ENCODE data around the gene PRKD2.

The PRKD2 gene

GRCh38 chr19:46737298-46737654 lies 20.4 kb upstream of the PRKD2 start:
- peaks cover 50% of the 10 kb centered on the region for H3K36me3 ChIP-seq (ENCODE audit: insufficient read depth, low read length)
- no peak overlapping the region for H3K27ac ChIP-seq (ENCODE audit: low read depth, low read length)

GRCh38 chr19:46736531-46737297 lies 19.8 kb upstream of the PRKD2 start:
- no peaks in the 10 kb centered on the region for H3K9me3 ChIP-seq (ENCODE audit: low read length)
- H3K4me3 ChIP-seq (ENCODE audit: low read depth in 1 of 2, low read length in 2 of 2): no peak overlapping the region
- H3K27ac ChIP-seq (ENCODE audit: low read depth, low read length): no peak overlapping the region
- peaks cover 50% of the 10 kb centered on the region for H3K36me3 ChIP-seq (ENCODE audit: insufficient read depth, low read length)
- H3K27me3 ChIP-seq (ENCODE audit: control insufficient read depth in 1 of 2, insufficient read depth in 2 of 2, low read length in 2 of 2): no peaks in the 10 kb centered on the region
- H3K9ac ChIP-seq (ENCODE audit: low read length): no peak overlapping the region
- peaks cover 27% of the 10 kb centered on the region for H3K4me1 ChIP-seq (ENCODE audit: insufficient read depth, low read length)

More at GRCh38 chr19:46737298-46737654, 20.4 kb upstream of the PRKD2 start:
- no peak overlapping the region for H3K4me3 ChIP-seq (ENCODE audit: low read depth in 1 of 2, low read length in 2 of 2)
- H3K9me3 ChIP-seq (ENCODE audit: low read length): no peaks in the 10 kb centered on the region
- no peaks in the 10 kb centered on the region for H3K27me3 ChIP-seq (ENCODE audit: control insufficient read depth in 1 of 2, insufficient read depth in 2 of 2, low read length in 2 of 2)
- H3K4me1 ChIP-seq (ENCODE audit: insufficient read depth, low read length): peaks cover 33% of the 10 kb centered on the region
- no peak overlapping the region for H3K9ac ChIP-seq (ENCODE audit: low read length)

GRCh38 chr19:46733690-46734292 lies 16.9 kb upstream of the PRKD2 start:
- H3K9me3 ChIP-seq (ENCODE audit: low read length): no peaks in the 10 kb centered on the region
- no peak overlapping the region for H3K4me3 ChIP-seq (ENCODE audit: low read depth in 1 of 2, low read length in 2 of 2)
- H3K27me3 ChIP-seq (ENCODE audit: control insufficient read depth in 1 of 2, insufficient read depth in 2 of 2, low read length in 2 of 2): no peaks in the 10 kb centered on the region
- peaks cover 8% of the 10 kb centered on the region for H3K4me1 ChIP-seq (ENCODE audit: insufficient read depth, low read length)
- H3K36me3 ChIP-seq (ENCODE audit: insufficient read depth, low read length): peaks cover 74% of the 10 kb centered on the region
- no peak overlapping the region for H3K9ac ChIP-seq (ENCODE audit: low read length)
- no peak overlapping the region for H3K27ac ChIP-seq (ENCODE audit: low read depth, low read length)

DNA sequence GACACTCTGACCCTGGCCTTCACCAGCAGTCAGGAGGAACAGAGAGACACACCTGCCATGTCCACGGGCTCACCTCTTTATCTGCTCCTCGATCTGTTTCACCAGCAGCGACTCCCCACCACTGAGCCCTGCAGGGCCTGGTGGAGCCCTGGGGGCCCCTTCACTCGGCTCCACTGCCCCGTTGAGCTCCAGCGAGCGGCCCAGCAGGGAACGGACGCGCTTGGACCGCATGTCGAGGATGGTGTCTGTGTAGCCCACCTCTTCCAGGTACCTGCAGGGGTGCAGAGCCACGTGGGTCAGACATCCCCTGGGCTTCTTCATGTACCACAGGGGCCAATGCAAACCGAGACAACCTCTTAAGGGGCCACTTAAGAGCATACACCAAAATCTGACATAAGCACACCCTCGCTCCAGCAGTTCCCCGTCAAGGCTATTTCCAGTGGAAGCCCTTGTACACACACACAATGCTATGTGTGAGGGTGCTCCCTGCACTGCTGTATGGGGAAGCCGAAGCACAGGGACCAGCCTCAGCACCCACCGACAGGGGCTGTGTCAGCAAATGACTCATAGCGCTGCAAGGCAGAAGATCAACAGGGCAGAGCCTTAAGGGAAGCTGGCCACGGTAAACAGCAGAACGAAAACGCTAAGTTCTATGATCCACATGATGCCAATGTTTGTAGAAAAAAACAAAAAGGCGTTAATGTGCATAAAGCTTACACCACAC lies 16.2 kb upstream of the PRKD2 start:
- no peak overlapping the region for H3K27ac ChIP-seq (ENCODE audit: low read depth, low read length)
- peaks cover 72% of the 10 kb centered on the region for H3K36me3 ChIP-seq (ENCODE audit: insufficient read depth, low read length)
- no peak overlapping the region for H3K4me3 ChIP-seq (ENCODE audit: low read depth in 1 of 2, low read length in 2 of 2)
- no peak overlapping the region for H3K9ac ChIP-seq (ENCODE audit: low read length)
- no peaks in the 10 kb centered on the region for H3K27me3 ChIP-seq (ENCODE audit: control insufficient read depth in 1 of 2, insufficient read depth in 2 of 2, low read length in 2 of 2)
- peaks cover 12% of the 10 kb centered on the region for H3K4me1 ChIP-seq (ENCODE audit: insufficient read depth, low read length)
- no peaks in the 10 kb centered on the region for H3K9me3 ChIP-seq (ENCODE audit: low read length)

DNA sequence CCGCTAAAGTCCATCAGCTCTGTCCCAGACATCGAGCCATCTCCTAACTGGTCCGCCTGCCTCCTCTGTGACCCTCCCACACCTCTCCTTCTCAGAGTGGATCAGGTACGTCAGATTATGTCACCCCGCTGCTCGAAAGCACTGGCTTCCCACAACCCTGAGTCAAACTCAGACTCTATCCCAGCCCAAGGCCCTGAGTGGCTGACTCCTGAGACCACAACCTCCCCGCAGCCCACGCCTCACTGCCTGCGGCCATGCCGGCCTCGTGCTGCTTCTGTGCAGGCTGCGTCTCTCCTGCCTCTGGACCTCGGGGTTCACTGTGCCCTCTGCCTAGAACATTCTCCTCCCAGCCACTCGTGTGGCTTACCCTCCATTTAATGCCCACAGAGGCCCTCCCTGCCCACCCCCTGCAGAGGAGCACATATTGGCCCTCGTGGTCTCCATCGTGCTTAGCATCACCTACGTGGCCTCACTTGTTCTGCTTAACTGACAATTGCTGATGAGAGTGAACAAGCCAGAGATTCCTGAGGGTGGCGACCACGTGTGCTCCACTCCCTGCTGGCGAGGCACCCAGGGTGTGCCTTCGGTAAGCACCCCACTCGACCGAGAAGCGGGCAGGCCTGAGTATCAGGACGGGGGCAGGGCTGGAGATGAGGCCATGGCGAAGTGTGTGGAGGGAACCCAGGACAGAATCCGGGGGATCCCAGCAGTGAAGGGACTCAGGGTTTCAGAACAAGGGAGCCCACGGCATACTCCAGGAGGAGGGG lies 15.4 kb upstream of the PRKD2 start:
- Histone ChIP-seq H3K27ac (ENCODE audit: low read depth, low read length) (no peak overlapping the region), H3K9me3 (ENCODE audit: low read length) (no peaks in the 10 kb centered on the region), H3K9ac (ENCODE audit: low read length) (no peak overlapping the region), H3K36me3 (ENCODE audit: insufficient read depth, low read length) (peaks cover 70% of the 10 kb centered on the region), H3K4me3 (ENCODE audit: low read depth in 1 of 2, low read length in 2 of 2) (no peak overlapping the region), H3K4me1 (ENCODE audit: insufficient read depth, low read length) (peaks cover 12% of the 10 kb centered on the region), H3K27me3 (ENCODE audit: control insufficient read depth in 1 of 2, insufficient read depth in 2 of 2, low read length in 2 of 2) (no peaks in the 10 kb centered on the region)

DNA sequence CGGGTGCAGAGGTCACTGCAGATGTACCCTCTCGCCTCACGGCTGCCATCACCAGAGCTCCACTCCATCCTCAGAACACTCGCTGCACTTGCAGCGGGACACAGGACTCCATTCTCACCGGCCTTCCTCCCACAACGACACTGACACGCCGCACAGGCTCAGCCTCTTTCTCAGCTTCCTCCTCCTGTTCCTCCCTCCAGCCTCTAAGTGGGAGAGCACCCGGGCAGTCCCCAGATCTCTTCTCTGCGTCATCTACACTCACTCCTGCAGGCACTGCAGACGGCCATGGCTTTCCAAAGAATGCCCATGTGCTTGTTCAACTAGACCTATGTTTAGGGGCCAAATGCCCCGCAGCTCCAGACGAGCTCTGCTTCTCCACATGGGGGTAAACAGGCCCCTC lies 14.7 kb upstream of the PRKD2 start:
- H3K27ac ChIP-seq (ENCODE audit: low read depth, low read length): no peak overlapping the region
- peaks cover 69% of the 10 kb centered on the region for H3K36me3 ChIP-seq (ENCODE audit: insufficient read depth, low read length)
- H3K27me3 ChIP-seq (ENCODE audit: control insufficient read depth in 1 of 2, insufficient read depth in 2 of 2, low read length in 2 of 2): no peaks in the 10 kb centered on the region
- H3K4me3 ChIP-seq (ENCODE audit: low read depth in 1 of 2, low read length in 2 of 2): no peak overlapping the region
- no peak overlapping the region for H3K9ac ChIP-seq (ENCODE audit: low read length)
- no peaks in the 10 kb centered on the region for H3K9me3 ChIP-seq (ENCODE audit: low read length)
- peaks cover 12% of the 10 kb centered on the region for H3K4me1 ChIP-seq (ENCODE audit: insufficient read depth, low read length)

DNA sequence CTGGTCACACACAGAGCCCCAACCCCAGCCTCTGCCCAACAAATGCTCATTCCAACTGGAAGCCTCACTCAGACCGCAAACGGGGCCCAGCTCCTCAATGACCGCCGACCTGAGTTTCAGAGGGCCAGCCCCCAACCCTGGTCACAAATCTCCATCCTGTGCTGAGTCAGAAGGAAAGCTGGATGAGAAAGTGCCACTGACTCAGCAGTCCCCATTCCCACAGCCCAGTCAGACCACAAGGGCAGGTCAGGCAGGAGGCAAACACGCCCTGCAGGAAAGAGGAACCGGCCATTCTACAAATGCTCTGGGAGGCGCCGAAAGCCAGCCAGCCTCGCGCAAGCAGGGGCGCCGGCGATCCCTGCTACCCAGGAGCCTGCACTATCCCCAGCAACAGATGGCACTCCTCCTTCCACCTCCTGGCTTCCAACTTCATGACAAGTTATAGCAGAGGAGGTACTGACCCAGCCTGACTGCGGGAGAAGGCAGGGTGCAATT lies 14.1 kb upstream of the PRKD2 start:
- no peak overlapping the region for H3K9ac ChIP-seq (ENCODE audit: low read length)
- no peak overlapping the region for H3K27ac ChIP-seq (ENCODE audit: low read depth, low read length)
- no peaks in the 10 kb centered on the region for H3K27me3 ChIP-seq (ENCODE audit: control insufficient read depth in 1 of 2, insufficient read depth in 2 of 2, low read length in 2 of 2)
- peaks cover 68% of the 10 kb centered on the region for H3K36me3 ChIP-seq (ENCODE audit: insufficient read depth, low read length)
- no peak overlapping the region for H3K4me3 ChIP-seq (ENCODE audit: low read depth in 1 of 2, low read length in 2 of 2)
- no peaks in the 10 kb centered on the region for H3K9me3 ChIP-seq (ENCODE audit: low read length)
- peaks cover 12% of the 10 kb centered on the region for H3K4me1 ChIP-seq (ENCODE audit: insufficient read depth, low read length)

DNA sequence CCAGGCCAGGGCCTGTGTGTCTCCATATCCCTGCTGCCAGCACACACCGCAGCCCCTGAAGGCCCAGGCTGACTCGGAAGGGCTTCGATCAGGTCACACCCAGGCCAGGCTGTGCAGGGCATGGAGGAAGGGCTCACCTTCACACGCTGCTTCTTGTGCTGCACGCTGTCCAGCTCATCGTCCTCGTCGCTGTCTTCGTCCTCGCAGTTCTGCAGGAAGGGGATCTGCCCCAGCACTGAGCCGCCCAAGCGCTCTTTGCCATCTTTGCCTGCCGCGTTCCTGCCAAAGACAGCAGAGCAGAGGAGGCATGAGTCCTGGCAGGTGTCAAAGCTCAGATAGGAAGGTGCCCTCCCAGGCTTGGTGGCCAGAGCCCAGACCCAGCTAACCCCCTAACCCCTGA lies 13.7 kb upstream of the PRKD2 start:
- Histone ChIP-seq H3K4me3 (ENCODE audit: low read depth in 1 of 2, low read length in 2 of 2) (no peak overlapping the region), H3K36me3 (ENCODE audit: insufficient read depth, low read length) (peaks cover 72% of the 10 kb centered on the region), H3K9me3 (ENCODE audit: low read length) (no peaks in the 10 kb centered on the region), H3K27ac (ENCODE audit: low read depth, low read length) (no peak overlapping the region), H3K27me3 (ENCODE audit: control insufficient read depth in 1 of 2, insufficient read depth in 2 of 2, low read length in 2 of 2) (no peaks in the 10 kb centered on the region), H3K4me1 (ENCODE audit: insufficient read depth, low read length) (peaks cover 12% of the 10 kb centered on the region), H3K9ac (ENCODE audit: low read length) (no peak overlapping the region)

DNA sequence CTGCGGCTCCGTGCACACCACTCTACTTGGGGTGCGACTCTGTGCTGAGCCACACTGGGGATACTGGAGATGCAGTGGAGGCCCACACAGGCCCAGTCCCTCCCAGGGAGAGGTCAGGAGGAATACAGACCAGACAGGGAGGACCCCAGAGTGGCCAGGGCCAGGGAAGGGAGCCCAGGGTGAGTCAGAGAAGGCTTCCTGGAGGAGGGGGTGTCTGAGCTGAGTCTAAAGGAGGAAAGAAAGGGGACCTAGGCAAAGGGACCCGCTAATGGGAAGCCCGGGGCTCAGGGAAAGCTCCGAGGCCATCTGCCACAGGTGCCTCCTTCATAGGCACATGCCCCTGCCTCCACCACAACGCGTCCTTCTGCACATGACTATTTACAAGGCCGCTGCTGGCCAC lies 13.3 kb upstream of the PRKD2 start:
- Histone ChIP-seq H3K4me1 (ENCODE audit: insufficient read depth, low read length) (peaks cover 12% of the 10 kb centered on the region), H3K4me3 (ENCODE audit: low read depth in 1 of 2, low read length in 2 of 2) (no peak overlapping the region), H3K36me3 (ENCODE audit: insufficient read depth, low read length) (peaks cover 75% of the 10 kb centered on the region)

GRCh38 chr19:46729696-46730095 lies 12.8 kb upstream of the PRKD2 start:
- Histone ChIP-seq H3K9me3 (ENCODE audit: low read length) (no peaks in the 10 kb centered on the region), H3K4me3 (ENCODE audit: low read depth in 1 of 2, low read length in 2 of 2) (no peak overlapping the region), H3K4me1 (ENCODE audit: insufficient read depth, low read length) (peaks cover 12% of the 10 kb centered on the region), H3K27ac (ENCODE audit: low read depth, low read length) (no peak overlapping the region), H3K36me3 (ENCODE audit: insufficient read depth, low read length) (peaks cover 77% of the 10 kb centered on the region), H3K9ac (ENCODE audit: low read length) (no peak overlapping the region), H3K27me3 (ENCODE audit: control insufficient read depth in 1 of 2, insufficient read depth in 2 of 2, low read length in 2 of 2) (no peaks in the 10 kb centered on the region)

More for the DNA sequence above, 13.3 kb upstream of the PRKD2 start:
- Histone ChIP-seq H3K9me3 (ENCODE audit: low read length) (no peaks in the 10 kb centered on the region), H3K27me3 (ENCODE audit: control insufficient read depth in 1 of 2, insufficient read depth in 2 of 2, low read length in 2 of 2) (no peaks in the 10 kb centered on the region), H3K27ac (ENCODE audit: low read depth, low read length) (no peak overlapping the region), H3K9ac (ENCODE audit: low read length) (no peak overlapping the region)
